Endothelial cell (in vitro differentiated cells): ENCODE data around the gene ADAMTS2. TPM values are rescaled to one million over a fixed set of nuclear protein-coding genes. Genes with fewer than 3 reads are reported as not detected.

Source experiments
- DNase-seq: peaks from one replicate; pipeline ENCODE4 v3.0.0; 2021; ENCODE audit warnings: low spot score
- H3K27ac Mint-ChIP-seq: one replicate; pipeline ENCODE4 v1.8.0; 2021; ENCODE audit warnings: mixed read lengths, inconsistent platforms; ENCODE audit not compliant: unreplicated experiment
- H3K27me3 Mint-ChIP-seq: one replicate; pipeline ENCODE4 v1.8.0; 2021; ENCODE audit warnings: mild to moderate bottlenecking, moderate library complexity, mixed read lengths, inconsistent platforms; ENCODE audit not compliant: unreplicated experiment
- H3K36me3 Mint-ChIP-seq: one replicate; pipeline ENCODE4 v1.8.0; 2021; ENCODE audit warnings: mild to moderate bottlenecking, low read depth, mixed read lengths, inconsistent platforms; ENCODE audit not compliant: unreplicated experiment
- H3K4me1 Mint-ChIP-seq: one replicate; pipeline ENCODE4 v1.8.0; 2021; ENCODE audit warnings: mild to moderate bottlenecking, mixed read lengths, inconsistent platforms; ENCODE audit not compliant: unreplicated experiment
- H3K4me3 Mint-ChIP-seq: one replicate; pipeline ENCODE4 v1.8.0; 2021; ENCODE audit warnings: mild to moderate bottlenecking, mixed read lengths, inconsistent platforms; ENCODE audit not compliant: unreplicated experiment
- H3K9me3 Mint-ChIP-seq: one replicate; pipeline ENCODE4 v1.8.0; 2021; ENCODE audit warnings: mixed read lengths, inconsistent platforms; ENCODE audit not compliant: unreplicated experiment
- CTCF ChIP-seq: fragments of 200-600 bp; sonication (generic); IDR thresholded peaks from one replicate; pipeline ENCODE4 v1.5.0; 2021; ENCODE audit warnings: antibody characterized with exemption; ENCODE audit not compliant: unreplicated experiment
- total RNA-seq: library from RNA; stranded (reverse); fragmentation: NEBNext Ultra II Directional; extraction: Animal tissue kit (Norgen Biotek cat#: 25700); gene quantifications from one replicate; pipeline ENCODE4 v1.2.1, GENCODE V29; 2021; ENCODE audit not compliant: unreplicated experiment

ADAMTS2 gene
- total RNA-seq, 1 donor from 2014 or later: 1.5 TPM

- Mint-ChIP-seq H3K4me1 (peaks cover 13% of the 10 kb centered on the region), H3K9me3 (no peaks in the 10 kb centered on the region), H3K27ac (no peak overlapping the region), H3K36me3 (no peaks in the 10 kb centered on the region), H3K4me3 (no peak overlapping the region), H3K27me3 (peaks cover 16% of the 10 kb centered on the region)
- TF ChIP-seq CTCF: no peak
- no peak for DNase-seq
Measured at GRCh38 chr5:179196405-179197079, 148.7 kb downstream of the ADAMTS2 start.

- peaks cover 16% of the 10 kb centered on the region for H3K27me3 Mint-ChIP-seq
Measured at GRCh38 chr5:179195561-179196404, 149.5 kb downstream of the ADAMTS2 start.

GRCh38 chr5:179194941-179195381 lies 150.3 kb downstream of the ADAMTS2 start:
- H3K27ac Mint-ChIP-seq: no peak overlapping the region
- TF ChIP-seq CTCF: no peak
- no peak overlapping the region for H3K4me3 Mint-ChIP-seq
- H3K36me3 Mint-ChIP-seq: no peaks in the 10 kb centered on the region
- no peak for DNase-seq
- H3K9me3 Mint-ChIP-seq: no peaks in the 10 kb centered on the region
- peaks cover 16% of the 10 kb centered on the region for H3K27me3 Mint-ChIP-seq
- peaks cover 13% of the 10 kb centered on the region for H3K4me1 Mint-ChIP-seq

More at GRCh38 chr5:179195561-179196404, 149.5 kb downstream of the ADAMTS2 start:
- H3K27ac Mint-ChIP-seq: no peak overlapping the region
- no peak for TF ChIP-seq CTCF
- H3K9me3 Mint-ChIP-seq: no peaks in the 10 kb centered on the region
- no peak overlapping the region for H3K4me3 Mint-ChIP-seq
- H3K4me1 Mint-ChIP-seq: peaks cover 13% of the 10 kb centered on the region
- DNase-seq: no peak
- H3K36me3 Mint-ChIP-seq: no peaks in the 10 kb centered on the region

GRCh38 chr5:179194201-179194910 lies 150.9 kb downstream of the ADAMTS2 start:
- DNase-seq: no peak
- Mint-ChIP-seq H3K27me3 (peaks cover 16% of the 10 kb centered on the region), H3K27ac (no peak overlapping the region), H3K4me1 (peaks cover 8% of the 10 kb centered on the region), H3K4me3 (no peak overlapping the region), H3K36me3 (no peaks in the 10 kb centered on the region), H3K9me3 (no peaks in the 10 kb centered on the region)
- TF ChIP-seq CTCF: no peak
